ENCODE results near the gene C6orf89.
"Not testable (repeated sequence)": the region's sequence is repeated elsewhere in the genome, so short reads cannot be mapped to it uniquely, and the experiment has no call there.

Gene C6orf89

DNA sequence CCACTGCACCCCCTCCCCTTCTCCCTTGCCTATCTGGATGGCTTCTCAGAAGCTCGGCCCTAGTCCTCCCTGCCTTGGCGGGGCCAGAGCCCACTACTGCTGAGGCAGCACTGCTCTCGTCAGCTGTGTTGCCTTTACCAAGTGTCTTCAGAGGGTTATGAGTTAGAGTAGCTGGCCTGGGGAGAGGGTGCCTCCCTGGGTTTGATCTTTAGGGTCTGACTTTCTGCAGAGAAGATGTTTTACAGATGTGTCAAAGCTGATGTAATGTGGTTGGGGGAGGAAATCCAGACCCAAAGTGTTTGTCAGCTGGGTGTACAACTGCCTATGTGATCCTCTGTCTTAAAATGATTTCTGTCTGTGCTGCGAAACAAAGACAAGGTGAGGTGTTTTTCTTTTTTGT is 38.4 kb downstream of the C6orf89 start:
- peak in 1 of 2 experiments; percentile 40 for DNase-seq (ENCODE audit: low read depth in 2 of 2)

DNA sequence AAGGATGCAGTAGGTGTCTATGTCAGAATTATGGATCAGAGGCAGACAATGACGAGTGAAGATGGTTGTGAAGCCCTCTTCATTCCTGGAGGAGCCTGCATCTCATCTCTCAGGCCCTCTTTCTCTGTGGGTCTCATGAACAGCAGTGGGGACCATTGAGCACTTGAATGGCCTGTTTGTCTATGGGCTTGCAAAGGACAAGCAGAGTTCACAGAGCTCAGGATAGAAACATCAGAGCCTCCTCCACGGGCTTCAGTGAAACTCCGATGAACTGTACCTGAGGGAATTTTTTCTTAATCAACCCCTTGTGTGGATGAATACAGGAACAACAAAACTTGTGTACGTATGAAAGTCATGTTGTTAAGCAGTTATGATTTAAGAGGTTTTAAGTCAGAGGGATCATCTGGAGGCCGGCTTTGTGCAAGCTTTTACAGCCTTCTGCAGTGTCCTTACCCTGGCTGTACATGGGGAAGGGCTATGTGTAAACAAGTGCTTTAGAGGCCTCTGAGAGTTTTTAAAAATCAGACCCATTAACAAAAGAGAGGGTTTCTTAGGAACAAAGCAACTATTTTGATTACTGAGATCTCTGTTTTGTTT is 39.1 kb downstream of the C6orf89 start:
- DNase-seq (ENCODE audit: low read depth in 2 of 2) = no peak

GRCh38 chr6:36925809-36926208 is 40.1 kb downstream of the C6orf89 start:
- DNase-seq (ENCODE audit: low read depth in 2 of 2) = no peak

GRCh38 chr6:36926708-36927513 is 41.2 kb downstream of the C6orf89 start:
- DNase-seq (ENCODE audit: low read depth in 2 of 2) = no peak

GRCh38 chr6:36927691-36928546 is 42.2 kb downstream of the C6orf89 start:
- no peak for DNase-seq (ENCODE audit: low read depth in 2 of 2)

DNA sequence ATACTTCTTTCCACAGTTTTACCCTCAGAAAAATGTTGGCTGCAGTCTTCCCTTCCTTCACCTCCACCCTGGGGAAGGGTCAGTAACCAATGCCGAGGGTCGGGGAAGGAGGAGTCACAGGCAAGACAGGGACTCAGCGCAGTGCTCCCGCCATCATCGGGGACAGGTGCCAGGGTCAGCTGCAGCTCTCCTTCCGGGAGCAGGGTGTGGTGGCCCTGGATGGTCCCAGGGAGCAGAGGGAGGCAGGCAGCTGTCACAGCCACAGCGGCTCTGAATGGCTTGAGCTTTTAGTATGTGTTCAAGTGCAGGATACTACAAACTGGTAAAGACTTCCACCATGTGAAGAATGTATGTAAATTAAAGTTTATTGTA is 42.8 kb downstream of the C6orf89 start:
- DNase-seq (ENCODE audit: low read depth in 2 of 2) = no peak

GRCh38 chr6:36929152-36929551 is 43.4 kb downstream of the C6orf89 start:
- DNase-seq (ENCODE audit: low read depth in 2 of 2) = no peak

DNA sequence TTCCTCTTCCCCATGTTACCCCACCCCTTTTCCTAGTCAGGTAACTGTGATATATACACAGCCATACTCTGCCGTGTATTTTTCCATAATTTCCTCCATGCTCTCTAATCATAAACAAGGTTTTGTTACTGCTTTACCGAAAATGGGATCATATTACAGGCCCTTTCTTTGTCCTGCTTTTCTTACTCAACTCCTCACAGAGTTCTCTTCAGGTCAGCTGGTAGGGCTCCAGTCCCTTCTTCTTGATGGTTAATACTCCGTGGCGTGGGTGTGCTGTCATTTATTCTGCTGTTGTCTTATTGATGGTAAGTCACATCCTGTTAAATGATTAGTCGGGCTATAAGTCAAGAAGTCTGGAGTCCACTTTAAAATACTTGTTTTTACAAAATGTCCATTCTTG is 43.9 kb downstream of the C6orf89 start:
- no peak for DNase-seq (ENCODE audit: low read depth in 2 of 2)

- DNase-seq (ENCODE audit: low read depth in 2 of 2) = no peak
Observed at GRCh38 chr6:36930483-36930882, 44.7 kb downstream of the C6orf89 start.

DNA sequence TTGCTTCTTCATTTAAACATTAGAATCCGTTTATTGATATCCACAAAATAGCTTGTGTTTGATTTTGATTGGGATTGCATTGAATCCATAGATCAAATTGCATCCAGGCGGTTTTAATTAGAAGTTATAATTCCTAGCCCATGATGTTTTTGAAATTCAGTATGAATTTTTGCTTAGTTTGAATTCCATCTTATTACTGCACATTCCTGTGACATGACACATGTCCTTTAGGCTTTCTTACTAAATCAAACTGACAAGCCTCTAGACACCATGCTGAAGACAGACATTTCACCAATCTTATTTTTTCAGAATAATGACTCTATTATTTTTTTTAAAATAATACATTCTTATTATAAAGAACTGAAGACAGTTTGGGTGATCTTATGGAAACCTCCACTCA is 47.4 kb downstream of the C6orf89 start:
- DNase-seq (ENCODE audit: low read depth in 2 of 2) = peak; percentile 75 to 80

GRCh38 chr6:36933519-36933918 is 47.8 kb downstream of the C6orf89 start:
- DNase-seq (ENCODE audit: low read depth in 2 of 2) = no peak

DNA sequence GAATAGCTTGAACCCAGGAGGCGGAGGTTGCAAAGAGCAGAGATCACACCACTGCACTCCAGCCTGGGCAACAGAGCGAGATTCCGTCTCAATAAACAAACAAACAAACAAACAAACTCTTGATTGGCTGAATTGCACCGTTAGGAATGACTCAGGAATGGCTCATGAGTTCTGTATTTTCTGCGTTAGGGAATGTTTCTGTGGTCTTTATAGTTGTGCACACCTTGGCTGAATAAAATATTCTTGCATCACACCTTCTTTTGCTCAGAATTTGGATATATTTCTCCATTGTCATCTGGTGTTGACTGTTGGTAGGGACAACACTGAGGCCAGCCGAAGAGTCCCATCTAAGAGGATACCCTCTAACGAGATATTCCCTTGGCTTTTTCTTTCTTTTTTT is 49.1 kb downstream of the C6orf89 start:
- no peak for DNase-seq (ENCODE audit: low read depth in 2 of 2)

GRCh38 chr6:36936824-36937223 is 51.1 kb downstream of the C6orf89 start:
- no peak for DNase-seq (ENCODE audit: low read depth in 2 of 2)

GRCh38 chr6:36937896-36938295 is 52.1 kb downstream of the C6orf89 start:
- no peak for DNase-seq (ENCODE audit: low read depth in 2 of 2)

- DNase-seq (ENCODE audit: low read depth in 2 of 2) = peak; percentile 73 to 76
Observed at GRCh38 chr6:36938536-36938935, 52.8 kb downstream of the C6orf89 start.

DNA sequence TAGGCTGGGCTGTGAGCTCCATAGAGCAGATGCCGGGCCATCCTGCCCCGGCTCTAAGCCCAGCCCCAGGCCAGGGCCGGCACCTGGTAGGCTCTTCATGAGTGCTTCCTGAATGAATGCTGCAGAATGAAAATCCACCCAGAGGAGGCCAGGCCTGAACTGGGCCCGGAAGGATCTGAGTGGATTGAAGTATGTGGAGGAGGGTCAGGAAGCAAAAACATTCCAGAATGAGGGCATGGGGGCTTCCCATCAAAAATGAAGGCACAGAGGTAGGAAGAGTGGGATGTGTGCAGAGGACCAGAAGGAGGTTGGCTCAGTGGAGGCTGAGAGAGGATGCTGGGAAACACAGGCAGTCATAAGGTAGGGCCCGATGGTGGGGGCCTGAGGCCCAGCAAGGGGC is 53.3 kb downstream of the C6orf89 start:
- not testable (repeated sequence) for DNase-seq (ENCODE audit: low read depth in 2 of 2)

- DNase-seq (ENCODE audit: low read depth in 2 of 2) = no peak
Observed at GRCh38 chr6:36940027-36940426, 54.3 kb downstream of the C6orf89 start.

DNA sequence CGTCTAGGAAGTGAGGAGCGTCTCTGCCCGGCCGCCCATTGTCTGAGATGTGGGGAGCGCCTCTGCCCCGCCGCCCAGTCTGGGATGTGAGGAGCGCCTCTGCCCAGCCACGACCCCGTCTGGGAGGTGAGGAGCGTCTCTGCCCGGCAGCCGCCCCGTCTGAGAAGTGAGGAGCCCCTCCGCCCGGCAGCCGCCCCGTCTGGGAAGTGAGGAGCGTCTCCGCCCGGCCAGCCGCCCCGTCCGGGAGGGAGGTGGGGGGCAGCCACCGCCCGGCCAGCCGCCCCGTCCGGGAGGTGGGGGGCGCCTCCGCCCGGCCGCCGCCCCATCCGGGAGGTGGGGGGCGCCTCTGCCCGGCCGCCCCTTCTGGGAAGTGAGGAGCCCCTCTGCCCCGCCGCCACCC is 55.8 kb downstream of the C6orf89 start:
- DNase-seq (ENCODE audit: low read depth in 2 of 2) = not testable (repeated sequence)

- not testable (repeated sequence) for DNase-seq (ENCODE audit: low read depth in 2 of 2)
Observed at GRCh38 chr6:36942329-36942728, 56.6 kb downstream of the C6orf89 start.

DNA sequence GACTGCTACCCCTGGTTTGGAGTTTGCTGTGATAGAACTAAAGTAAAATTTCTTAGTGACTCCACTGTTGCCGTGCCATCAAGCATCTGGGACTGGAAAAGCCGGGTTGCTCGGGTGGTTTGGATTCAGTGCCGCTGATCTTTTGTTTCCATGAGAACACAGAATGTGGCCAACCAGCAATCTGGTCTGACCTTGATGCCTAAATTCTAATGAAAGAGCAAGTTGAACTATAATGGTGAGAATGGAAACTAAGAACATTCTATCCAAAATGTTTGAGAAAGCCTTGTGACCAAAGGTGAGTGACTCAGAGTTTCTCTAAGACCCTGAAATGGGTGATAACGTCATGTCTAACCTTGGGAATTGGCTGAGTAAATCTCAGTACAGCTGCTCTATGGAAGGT is 58.9 kb downstream of the C6orf89 start:
- DNase-seq (ENCODE audit: low read depth in 2 of 2) = no peak

DNA sequence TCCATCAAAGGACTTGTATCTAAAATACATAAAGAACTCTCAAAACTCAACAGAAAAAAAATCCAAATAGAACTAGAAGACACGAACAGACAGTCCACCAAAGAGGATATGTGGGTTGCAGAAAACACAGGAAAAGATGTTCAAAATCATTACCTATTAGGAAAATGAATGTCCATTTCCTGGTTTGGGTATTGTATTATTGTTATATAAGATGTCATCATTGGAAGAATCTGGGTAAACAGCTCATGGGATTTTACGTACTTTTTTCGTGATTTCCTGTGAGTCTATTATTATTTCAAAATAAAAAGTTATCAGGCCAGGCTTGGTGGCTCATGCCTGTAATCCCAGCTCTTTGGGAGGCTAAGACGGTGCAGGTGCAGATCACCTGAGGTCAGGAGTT is 59.5 kb downstream of the C6orf89 start:
- no peak for DNase-seq (ENCODE audit: low read depth in 2 of 2)

DNA sequence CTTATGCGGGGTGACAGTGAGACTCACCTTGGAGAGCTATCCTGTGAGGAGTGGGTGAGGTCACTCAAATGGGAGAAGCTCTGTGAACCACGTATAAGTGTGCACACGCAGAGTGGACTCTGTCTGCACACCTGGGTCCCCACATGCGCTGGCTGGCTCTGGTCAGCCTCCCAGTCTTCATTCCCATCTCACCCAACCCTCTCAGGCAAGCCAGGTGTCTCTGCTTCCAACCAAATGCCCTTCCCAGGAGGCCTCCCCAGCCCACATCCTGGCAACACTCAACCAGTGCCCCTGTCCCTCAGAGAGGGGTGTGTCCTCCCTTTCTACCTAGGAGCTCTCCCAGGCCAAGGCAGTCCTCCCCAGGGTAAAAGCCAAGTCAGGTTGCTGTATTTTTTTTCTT is 60.8 kb downstream of the C6orf89 start:
- no peak for DNase-seq (ENCODE audit: low read depth in 2 of 2)

All from fibroblast of skin of left biceps (primary cell).